Lung (tissue), 12 donors: Measurements from ENCODE around the gene C2orf76. TPM values are rescaled to one million over a fixed set of nuclear protein-coding genes. Genes with fewer than 3 reads are reported as not detected.

Experiments used
- ATAC-seq: fragments of 200-7000 bp; cut with Tn5 transposase; one replicate; pipeline ENCODE4 v1.9.1; 2020; ENCODE audit warnings: moderate number of reproducible peaks; ENCODE audit not compliant: insufficient read depth, low FRiP score
- DNase-seq, 3 donors: peaks; one replicate each; pipeline ENCODE4 v3.0.0-alpha.2; 2013 to 2017
- H3K27ac ChIP-seq, 2 donors: one replicate each; pipeline ENCODE4 v1.5.1; 2013; ENCODE audit warnings: mild to moderate bottlenecking in 2 of 2, moderate library complexity in 2 of 2, control low read depth in 1 of 2, inconsistent platforms in 1 of 2, low read depth in 1 of 2, low read length in 1 of 2
- H3K27me3 ChIP-seq, 3 donors: one replicate each; pipeline ENCODE4 v1.5.1; 2013; ENCODE audit warnings: low read length in 2 of 3; ENCODE audit not compliant: control insufficient read depth in 3 of 3, insufficient read depth in 3 of 3
- H3K36me3 ChIP-seq, 4 donors: one replicate each; pipeline ENCODE4 v1.5.1; 2013; ENCODE audit warnings: low read length in 4 of 4, mild to moderate bottlenecking in 1 of 4, moderate library complexity in 1 of 4; ENCODE audit not compliant: control insufficient read depth in 4 of 4, insufficient read depth in 4 of 4
- H3K4me1 ChIP-seq, 5 donors: one replicate each; pipeline ENCODE4 v1.5.1; 2013; ENCODE audit warnings: low read length in 5 of 5, mild to moderate bottlenecking in 2 of 5, moderate library complexity in 1 of 5; ENCODE audit not compliant: control insufficient read depth in 5 of 5, insufficient read depth in 5 of 5
- H3K4me3 ChIP-seq: one replicate; pipeline ENCODE4 v1.5.1; 2013; ENCODE audit warnings: mild to moderate bottlenecking, control low read depth, moderate library complexity
- H3K9ac ChIP-seq, 2 donors: one replicate each; pipeline ENCODE4 v1.5.1; 2013; ENCODE audit warnings: low read length in 2 of 2, control low read depth in 1 of 2; ENCODE audit not compliant: insufficient read depth in 1 of 2
- H3K9me3 ChIP-seq, 4 donors: one replicate each; pipeline ENCODE4 v1.5.1; 2013; ENCODE audit warnings: low read length in 3 of 4, mild to moderate bottlenecking in 1 of 4, moderate library complexity in 1 of 4; ENCODE audit not compliant: control insufficient read depth in 4 of 4, insufficient read depth in 3 of 4
- CTCF ChIP-seq: IDR thresholded peaks from 2 replicates; pipeline ENCODE4 v1.5.1; 2012; ENCODE audit warnings: mild to moderate bottlenecking; ENCODE audit errors: control extremely low read depth, extremely low read depth
- WGBS, 2 donors: extraction: QIAGEN DNeasy Blood & Tissue Kit; methylation state at CpG; one replicate each; pipeline ENCODE4 v1.1.7; 2013; 5-methylcytosine and 5-hydroxymethylcytosine counted together
- polyA plus RNA-seq, 2 donors: library from polyadenylated mRNA; stranded (reverse); fragments of 200-250 nt; gene quantifications; one replicate each; pipeline ENCODE4 v1.2.1, GENCODE V29; 2013
- total RNA-seq, 2 donors: library from RNA; depleted of rRNA in 1 of 2; stranded (reverse); fragments of >200 nt in 1 of 2; gene quantifications; one replicate each; pipeline ENCODE4 v1.2.1, GENCODE V29; 2014 to 2021
- donor health status: control.
- donor health status: control.
- donor health status: Bipolar disorder and iron deficiency.
- donor health status: healthy.
- donor health status: DM: yes; HTN: yes; CAD: no.

C2orf76 gene
- total and polyA plus RNA-seq, 4 donors: 9.1 to 24.6 (median 17.3) TPM

- Histone ChIP-seq H3K27me3 (no peaks in the 10 kb centered on the region), H3K27ac (no peak overlapping the region), H3K9me3 (no peaks in the 10 kb centered on the region), H3K4me3 (no peak overlapping the region), H3K36me3 (peaks cover under 1 to 7% (median 4%) of the 10 kb centered on the region in 4 donors), H3K4me1 (peaks cover 5 to 19% (median 10%) of the 10 kb centered on the region in 5 donors), H3K9ac (no peak overlapping the region)
- ATAC-seq (no peak), DNase-seq (no peak)
- 95 to 98% methylated on average over 6 of the region's 6 CpGs for WGBS, 2 donors
- TF ChIP-seq CTCF: no peak
Measured at GRCh38 chr2:119364798-119365197, 1.8 kb downstream of the C2orf76 start.

- WGBS, 2 donors: 89 to 95% methylated on average over 2 of the region's 2 CpGs
- Histone ChIP-seq H3K4me3 (no peak overlapping the region), H3K36me3 (no peaks in the 10 kb centered on the region), H3K27me3 (no peaks in the 10 kb centered on the region), H3K9ac (no peak overlapping the region), H3K27ac (no peak overlapping the region), H3K9me3 (no peaks in the 10 kb centered on the region), H3K4me1 (peaks cover 1 to 14% (median 4%) of the 10 kb centered on the region in 5 donors)
- no peak for TF ChIP-seq CTCF
- no peak for ATAC-seq
- no peak for DNase-seq
Measured at GRCh38 chr2:119360423-119360966, 6.1 kb downstream of the C2orf76 start.

- ATAC-seq: no peak
- no peak overlapping the region for H3K4me3 ChIP-seq
- TF ChIP-seq CTCF: no peak
- no peak overlapping the region for H3K27ac ChIP-seq
- no peaks in the 10 kb centered on the region for H3K9me3 ChIP-seq
- H3K36me3 ChIP-seq: no peaks in the 10 kb centered on the region
- no peak for DNase-seq
- H3K4me1 ChIP-seq: peaks cover 0 to 16% (median 0%) of the 10 kb centered on the region in 5 donors
- H3K9ac ChIP-seq: no peak overlapping the region
- H3K27me3 ChIP-seq: no peaks in the 10 kb centered on the region
- WGBS, 2 donors: 69 to 86% methylated on average over 6 of the region's 6 CpGs
Measured at GRCh38 chr2:119359774-119360173, 6.9 kb downstream of the C2orf76 start.

GRCh38 chr2:119354860-119355259, 11.8 kb downstream of the C2orf76 start:
- Histone ChIP-seq H3K27me3 (no peaks in the 10 kb centered on the region), H3K36me3 (no peaks in the 10 kb centered on the region), H3K9me3 (no peaks in the 10 kb centered on the region), H3K9ac (no peak overlapping the region), H3K4me3 (no peak overlapping the region), H3K4me1 (peaks cover 0 to 16% (median 3%) of the 10 kb centered on the region in 5 donors), H3K27ac (no peak overlapping the region)
- no peak for DNase-seq
- TF ChIP-seq CTCF: no peak
- WGBS, 2 donors: 86 to 94% methylated on average over 1 of the region's 1 CpG
- no peak for ATAC-seq
